H9 (cell line): ENCODE measurements around the gene NOS1AP. TPM values are rescaled to one million over a fixed set of nuclear protein-coding genes. Genes with fewer than 3 reads are reported as not detected.

Experiments used
- DNase-seq: peaks from one replicate; pipeline ENCODE4 v3.0.0-alpha.2; 2017
- H2AFZ ChIP-seq: one replicate; pipeline ENCODE4 v1.6.1; 2013; ENCODE audit warnings: mild to moderate bottlenecking, low read length, control low read depth, moderate library complexity
- H2AK5ac ChIP-seq: 2 replicates; pipeline ENCODE4 v1.6.1; 2013; ENCODE audit warnings: low read length, control low read depth, mixed read lengths; ENCODE audit not compliant: insufficient read length
- H2BK120ac ChIP-seq: one replicate; pipeline ENCODE4 v1.6.1; 2013; ENCODE audit warnings: low read depth, mild to moderate bottlenecking, low read length, control low read depth, inconsistent platforms; ENCODE audit not compliant: poor library complexity, severe bottlenecking
- H2BK12ac ChIP-seq: 2 replicates; pipeline ENCODE4 v1.6.1; 2013; ENCODE audit warnings: low read length, control low read depth, mixed read lengths, low read depth; ENCODE audit not compliant: insufficient read length
- H2BK15ac ChIP-seq: 2 replicates; pipeline ENCODE4 v1.6.1; 2013; ENCODE audit warnings: low read depth, low read length, control low read depth
- H2BK20ac ChIP-seq: one replicate; pipeline ENCODE4 v1.6.1; 2013; ENCODE audit warnings: low read depth, mild to moderate bottlenecking, low read length, control low read depth, inconsistent platforms; ENCODE audit not compliant: poor library complexity, severe bottlenecking
- H2BK5ac ChIP-seq: 2 replicates; pipeline ENCODE4 v1.6.1; 2013; ENCODE audit warnings: low read length, control low read depth, mixed read lengths; ENCODE audit not compliant: insufficient read length
- H3K14ac ChIP-seq: 2 replicates; pipeline ENCODE4 v1.6.1; 2013; ENCODE audit warnings: low read length, control low read depth; ENCODE audit not compliant: insufficient read depth
- H3K18ac ChIP-seq: 2 replicates; pipeline ENCODE4 v1.6.1; 2013; ENCODE audit warnings: low read depth, mild to moderate bottlenecking, mixed read lengths, low read length, control low read depth; ENCODE audit not compliant: insufficient read length
- H3K23ac ChIP-seq: 2 replicates; pipeline ENCODE4 v1.6.1; 2013; ENCODE audit warnings: low read length, control low read depth, mixed read lengths, low read depth; ENCODE audit not compliant: insufficient read length
- H3K23me2 ChIP-seq: 2 replicates; pipeline ENCODE4 v1.6.1; 2013; ENCODE audit warnings: low read depth, mild to moderate bottlenecking, mixed read lengths, low read length, control low read depth; ENCODE audit not compliant: insufficient read length, poor library complexity, severe bottlenecking
- H3K27ac ChIP-seq: 2 replicates; pipeline ENCODE4 v1.5.1; 2013; ENCODE audit warnings: low read length, control low read depth, mixed read lengths, low read depth; ENCODE audit not compliant: insufficient read length
- H3K27me3 ChIP-seq: 2 replicates; pipeline ENCODE4 v1.6.1; 2013; ENCODE audit warnings: low read length, control low read depth, inconsistent platforms; ENCODE audit not compliant: insufficient read depth
- H3K4ac ChIP-seq: 2 replicates; pipeline ENCODE4 v1.6.1; 2013; ENCODE audit warnings: low read depth, mild to moderate bottlenecking, control low read depth, inconsistent platforms, low read length, moderate library complexity
- H3K4me1 ChIP-seq: 2 replicates; pipeline ENCODE4 v1.6.1; 2013; ENCODE audit warnings: low read length, control low read depth, inconsistent platforms; ENCODE audit not compliant: insufficient read depth
- H3K4me2 ChIP-seq: 2 replicates; pipeline ENCODE4 v1.6.1; 2013; ENCODE audit warnings: low read length, control low read depth, mixed read lengths; ENCODE audit not compliant: insufficient read length, insufficient read depth
- H3K56ac ChIP-seq: 2 replicates; pipeline ENCODE4 v1.6.1; 2013; ENCODE audit warnings: low read depth, mild to moderate bottlenecking, mixed read lengths, low read length, control low read depth; ENCODE audit not compliant: insufficient read length
- H3K79me1 ChIP-seq: 2 replicates; pipeline ENCODE4 v1.6.1; 2013; ENCODE audit warnings: low read depth, mild to moderate bottlenecking, moderate library complexity, low read length, control low read depth, inconsistent platforms; ENCODE audit not compliant: insufficient read depth, poor library complexity, severe bottlenecking
- H3K79me2 ChIP-seq: 2 replicates; pipeline ENCODE4 v1.6.1; 2013; ENCODE audit warnings: low read length, control low read depth, inconsistent platforms; ENCODE audit not compliant: insufficient read depth
- H3K9ac ChIP-seq: 2 replicates; pipeline ENCODE4 v1.6.1; 2013; ENCODE audit warnings: low read length, control low read depth, mixed read lengths; ENCODE audit not compliant: insufficient read length; ENCODE audit errors: extremely low read depth
- H3K9me3 ChIP-seq: one replicate; pipeline ENCODE4 v1.6.1; 2013; ENCODE audit warnings: low read depth, low read length, inconsistent platforms; ENCODE audit not compliant: control insufficient read depth
- H3T11ph ChIP-seq: one replicate; pipeline ENCODE4 v1.6.1; 2013; ENCODE audit warnings: mild to moderate bottlenecking, low read length, control low read depth, inconsistent platforms
- H4K20me1 ChIP-seq: one replicate; pipeline ENCODE4 v1.6.1; 2013; ENCODE audit not compliant: control insufficient read depth, insufficient read length, insufficient read depth
- H4K5ac ChIP-seq: 2 replicates; pipeline ENCODE4 v1.6.1; 2013; ENCODE audit warnings: low read depth, mild to moderate bottlenecking, mixed read lengths, low read length, control low read depth; ENCODE audit not compliant: insufficient read length
- H4K8ac ChIP-seq: replicated peaks from 2 replicates; pipeline ENCODE4 v1.6.1; 2013; ENCODE audit warnings: low read length, control low read depth, mixed read lengths, low read depth; ENCODE audit not compliant: insufficient read length
- H4K91ac ChIP-seq: 2 replicates; pipeline ENCODE4 v1.6.1; 2013; ENCODE audit warnings: low read depth, mild to moderate bottlenecking, moderate library complexity, mixed read lengths, low read length, control low read depth; ENCODE audit not compliant: insufficient read length
- H3K27ac Mint-ChIP-seq, 3 experiments: 2 replicates in 2 of 3; 3 replicates in 1 of 3; pipeline ENCODE4 v1.8.0; 2020 to 2021; ENCODE audit warnings: mixed read lengths in 3 of 3, mild to moderate bottlenecking in 1 of 3, moderate library complexity in 1 of 3
- H3K27me3 Mint-ChIP-seq: 2 replicates; pipeline ENCODE4 v1.8.0; 2021; ENCODE audit warnings: low read depth, mild to moderate bottlenecking, moderate library complexity, mixed read lengths
- H3K36me3 Mint-ChIP-seq, 3 experiments: 2 replicates in 2 of 3; 3 replicates in 1 of 3; pipeline ENCODE4 v1.8.0; 2020 to 2021; ENCODE audit warnings: low read depth in 3 of 3, mixed read lengths in 3 of 3; ENCODE audit not compliant: insufficient read depth in 1 of 3
- H3K4me1 Mint-ChIP-seq, 2 experiments: 2 replicates each; pipeline ENCODE4 v1.8.0; 2020; ENCODE audit warnings: mixed read lengths in 2 of 2
- H3K4me3 Mint-ChIP-seq, 2 experiments: 2 replicates in 1 of 2; 3 replicates in 1 of 2; pipeline ENCODE4 v1.8.0; 2020 to 2021; ENCODE audit warnings: mild to moderate bottlenecking in 2 of 2, mixed read lengths in 2 of 2, moderate library complexity in 1 of 2
- H3K9me3 Mint-ChIP-seq, 2 experiments: 2 replicates in 1 of 2; 3 replicates in 1 of 2; pipeline ENCODE4 v1.8.0; 2020; ENCODE audit warnings: mild to moderate bottlenecking in 2 of 2, mixed read lengths in 2 of 2, moderate library complexity in 1 of 2
- CTCF ChIP-seq: fragments of 200-600 bp; sonication (generic); conservative IDR thresholded peaks from 3 replicates; pipeline ENCODE4 v1.8.0; 2021; ENCODE audit warnings: antibody characterized with exemption, mild to moderate bottlenecking
- WGBS: extraction: QIAGEN DNeasy Blood & Tissue Kit; methylation state at CpG from one replicate; pipeline ENCODE4 v1.1.7; 2013; ENCODE audit warnings: missing lambda C conversion rate, low lambda C conversion rate, mixed read lengths; ENCODE audit not compliant: insufficient read length; ENCODE audit errors: extremely low coverage; 5-methylcytosine and 5-hydroxymethylcytosine counted together
- total RNA-seq: library from RNA; stranded (reverse); gene quantifications from 2 replicates; pipeline ENCODE4 v1.2.1, GENCODE V29; 2021

NOS1AP gene
- total RNA-seq, 1 experiment from 2014 or later: 8.4 TPM

GRCh38 chr1:162374406-162374805 lies 304.9 kb downstream of the NOS1AP start:
- no peak overlapping the region for H2BK15ac ChIP-seq
- H2BK12ac ChIP-seq: no peak overlapping the region
- no peak overlapping the region for H3K27ac ChIP-seq
- H3K23me2 ChIP-seq: no peaks in the 10 kb centered on the region
- no peak overlapping the region for H3K14ac ChIP-seq
- H3K9me3 ChIP-seq: no peaks in the 10 kb centered on the region
- no peak overlapping the region for H3K4ac ChIP-seq
- H3K9ac ChIP-seq: no peak overlapping the region
- no peak overlapping the region for H3K23ac ChIP-seq
- TF ChIP-seq CTCF: no peak
- H3K18ac ChIP-seq: no peak overlapping the region
- no peak overlapping the region for H4K8ac ChIP-seq
- no peak overlapping the region for H2AK5ac ChIP-seq
- no peak overlapping the region for H2AFZ ChIP-seq
- no peaks in the 10 kb centered on the region for H4K20me1 ChIP-seq
- H3K4me3 Mint-ChIP-seq: no peak overlapping the region
- H4K91ac ChIP-seq: no peak overlapping the region
- no peaks in the 10 kb centered on the region for H3K79me2 ChIP-seq
- H3K4me1 ChIP-seq: no peaks in the 10 kb centered on the region
- H3K27me3 Mint-ChIP-seq: no peaks in the 10 kb centered on the region
- no CpG with 5 or more reads among the region's 9 CpGs for WGBS
- H3K27me3 ChIP-seq: no peaks in the 10 kb centered on the region
- H2BK120ac ChIP-seq: no peak overlapping the region
- no peaks in the 10 kb centered on the region for H3K9me3 Mint-ChIP-seq
- no peak overlapping the region for H3K4me2 ChIP-seq
- peaks cover 0 to 8% (median 2%) of the 10 kb centered on the region in 3 experiments; a peak in 3 of 7 replicates for H3K36me3 Mint-ChIP-seq
- H4K5ac ChIP-seq: no peak overlapping the region
- H2BK20ac ChIP-seq: no peak overlapping the region
- H3K27ac Mint-ChIP-seq: peak overlapping the region in 1 of 3 experiments; percentile 50; a peak in 1 of 7 replicates
- no peak overlapping the region for H2BK5ac ChIP-seq
- H3T11ph ChIP-seq: no peak overlapping the region
- H3K56ac ChIP-seq: no peak overlapping the region
- no peaks in the 10 kb centered on the region for H3K4me1 Mint-ChIP-seq
- no peak for DNase-seq
- H3K79me1 ChIP-seq: no peaks in the 10 kb centered on the region
